22Rv1 (cell line): ENCODE results near the gene PTPRD.

Source experiments
- CTCF ChIP-seq: fragments of 450-650 bp; IDR thresholded peaks from 2 replicates; pipeline ENCODE4 v1.5.1; 2017; ENCODE audit warnings: mild to moderate bottlenecking
- ZFX ChIP-seq: fragments of 450-650 bp; IDR thresholded peaks from 2 replicates; pipeline ENCODE4 v1.6.1; 2017; ENCODE audit warnings: antibody characterized with exemption, borderline replicate concordance

GRCh38 chr9:9783711-9784110, 829.1 kb downstream of the PTPRD start:
- no peak for TF ChIP-seq CTCF
- TF ChIP-seq ZFX, result no peak
